GM12874 (cell line): ENCODE results near the gene PLA2G4D.

Experiments used
- TF ChIP-seq, protein P1 (sequence below): IDR thresholded peaks from 2 replicates; pipeline ENCODE4 v1.5.1; 2011; ENCODE audit warnings: low read depth, mild to moderate bottlenecking, control low read depth, low read length, moderate library complexity; ENCODE audit not compliant: insufficient read depth

PLA2G4D gene

DNA sequence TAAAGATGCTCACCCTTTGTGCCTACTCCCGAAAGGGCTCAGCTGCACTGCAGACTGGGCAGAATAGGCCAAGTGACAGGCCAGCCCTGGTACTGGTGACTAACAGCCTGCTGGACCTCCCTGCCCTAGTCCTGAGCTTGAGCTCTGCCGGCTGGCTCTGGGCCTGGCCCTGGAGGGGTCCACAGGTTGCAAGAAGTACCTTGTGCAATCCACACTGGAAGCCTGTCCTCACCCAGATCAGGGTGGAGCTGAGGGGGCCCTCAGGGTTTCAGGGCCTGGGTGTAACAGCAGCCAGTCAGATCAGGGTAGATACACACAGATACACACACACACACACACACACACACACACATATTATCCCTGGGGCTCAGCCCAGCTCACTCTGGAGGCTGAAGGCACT, 27.3 kb upstream of the PLA2G4D start:
- TF ChIP-seq, protein P1, sequence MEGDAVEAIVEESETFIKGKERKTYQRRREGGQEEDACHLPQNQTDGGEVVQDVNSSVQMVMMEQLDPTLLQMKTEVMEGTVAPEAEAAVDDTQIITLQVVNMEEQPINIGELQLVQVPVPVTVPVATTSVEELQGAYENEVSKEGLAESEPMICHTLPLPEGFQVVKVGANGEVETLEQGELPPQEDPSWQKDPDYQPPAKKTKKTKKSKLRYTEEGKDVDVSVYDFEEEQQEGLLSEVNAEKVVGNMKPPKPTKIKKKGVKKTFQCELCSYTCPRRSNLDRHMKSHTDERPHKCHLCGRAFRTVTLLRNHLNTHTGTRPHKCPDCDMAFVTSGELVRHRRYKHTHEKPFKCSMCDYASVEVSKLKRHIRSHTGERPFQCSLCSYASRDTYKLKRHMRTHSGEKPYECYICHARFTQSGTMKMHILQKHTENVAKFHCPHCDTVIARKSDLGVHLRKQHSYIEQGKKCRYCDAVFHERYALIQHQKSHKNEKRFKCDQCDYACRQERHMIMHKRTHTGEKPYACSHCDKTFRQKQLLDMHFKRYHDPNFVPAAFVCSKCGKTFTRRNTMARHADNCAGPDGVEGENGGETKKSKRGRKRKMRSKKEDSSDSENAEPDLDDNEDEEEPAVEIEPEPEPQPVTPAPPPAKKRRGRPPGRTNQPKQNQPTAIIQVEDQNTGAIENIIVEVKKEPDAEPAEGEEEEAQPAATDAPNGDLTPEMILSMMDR = no peak

DNA sequence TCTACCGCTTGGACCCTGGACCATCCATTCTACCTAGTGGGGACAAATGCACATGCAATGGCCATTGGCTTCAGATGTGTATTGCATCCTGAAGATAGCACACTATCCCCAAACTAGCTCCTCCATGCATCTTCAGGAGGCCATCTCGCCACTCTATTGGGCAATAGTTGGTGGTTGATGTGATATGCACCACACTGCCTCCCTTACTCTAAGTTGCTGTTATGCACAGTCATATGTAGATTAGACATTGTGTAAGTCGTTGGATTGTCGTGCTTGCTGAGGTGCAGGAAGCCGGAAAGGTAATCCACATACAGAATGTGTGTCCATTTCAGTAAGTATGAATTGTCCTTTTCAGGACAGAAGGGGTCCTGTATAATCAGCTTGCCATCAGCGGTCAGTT, 26.7 kb upstream of the PLA2G4D start:
- TF ChIP-seq, protein P1 = no peak

DNA sequence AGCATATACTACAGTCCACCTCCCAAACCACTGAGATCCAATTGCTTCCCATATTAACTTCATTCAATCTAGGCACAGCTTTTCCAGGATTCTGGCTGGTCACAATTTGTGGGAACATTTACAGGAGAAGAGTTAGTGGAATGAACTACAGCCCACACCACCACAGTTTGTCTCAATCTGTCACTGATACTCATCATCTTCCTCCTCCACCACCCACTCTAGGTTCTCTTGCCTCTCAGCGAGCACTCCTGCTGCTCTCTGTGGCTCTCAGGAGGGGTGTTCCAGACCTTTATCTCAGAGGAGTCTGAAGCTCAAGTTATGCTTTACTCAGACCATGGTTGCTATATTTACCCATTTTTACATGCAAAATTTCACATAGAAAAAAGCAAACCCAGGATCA, 25.9 kb upstream of the PLA2G4D start:
- TF ChIP-seq, protein P1 = no peak

DNA sequence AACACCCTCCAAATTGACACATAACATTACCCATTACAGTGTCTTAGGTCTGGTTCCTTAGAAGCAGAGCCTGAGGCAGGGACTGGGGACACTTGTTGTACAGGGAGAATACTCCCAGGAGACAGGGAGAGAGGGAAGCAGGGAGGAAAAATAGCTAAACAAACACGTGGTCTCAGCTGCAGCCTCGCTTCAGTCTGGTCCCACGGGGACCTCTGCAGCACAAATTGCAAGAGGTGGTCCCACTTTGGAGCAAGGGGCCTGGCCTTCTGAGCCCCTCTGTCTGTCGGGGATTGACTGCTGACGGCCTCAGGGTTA, 25.0 kb upstream of the PLA2G4D start:
- TF ChIP-seq, protein P1 = no peak

DNA sequence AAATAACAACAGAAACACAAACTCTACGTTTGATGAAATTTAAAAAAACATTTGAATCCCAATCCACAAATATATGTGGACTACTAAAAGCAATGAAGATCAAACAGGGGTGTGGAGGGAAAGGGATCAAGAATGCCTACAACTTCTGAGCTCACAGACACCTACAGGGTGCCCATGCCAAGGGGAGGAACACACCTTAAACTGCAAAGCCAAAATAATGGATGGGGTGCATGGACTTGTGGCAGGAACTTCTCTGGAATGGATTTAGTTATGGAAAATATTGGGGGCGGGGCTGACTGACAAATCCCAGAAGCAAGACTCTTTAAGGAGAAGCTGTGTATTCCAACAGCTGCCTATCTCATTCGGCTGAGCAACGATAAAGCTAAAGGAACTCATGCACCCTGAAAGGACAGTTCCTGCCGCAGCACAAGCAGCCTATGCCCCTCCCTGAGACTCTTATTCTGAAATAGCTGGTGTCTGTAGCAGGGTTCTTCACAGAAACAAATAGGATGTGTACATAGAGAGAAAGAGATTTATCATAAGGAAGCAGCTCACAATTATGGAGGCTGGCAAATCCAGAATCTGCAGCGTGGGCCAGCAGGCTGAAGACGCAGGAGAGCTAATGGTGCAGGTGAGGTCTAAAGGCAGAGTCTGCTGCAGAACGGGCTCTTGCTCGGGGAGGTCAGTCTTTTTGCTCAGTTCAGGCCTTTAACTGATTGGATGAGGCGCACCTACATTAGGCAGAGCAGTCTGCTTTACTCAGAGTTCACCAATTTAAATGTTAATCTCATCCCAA, 24.5 kb upstream of the PLA2G4D start:
- TF ChIP-seq, protein P1 = no peak

DNA sequence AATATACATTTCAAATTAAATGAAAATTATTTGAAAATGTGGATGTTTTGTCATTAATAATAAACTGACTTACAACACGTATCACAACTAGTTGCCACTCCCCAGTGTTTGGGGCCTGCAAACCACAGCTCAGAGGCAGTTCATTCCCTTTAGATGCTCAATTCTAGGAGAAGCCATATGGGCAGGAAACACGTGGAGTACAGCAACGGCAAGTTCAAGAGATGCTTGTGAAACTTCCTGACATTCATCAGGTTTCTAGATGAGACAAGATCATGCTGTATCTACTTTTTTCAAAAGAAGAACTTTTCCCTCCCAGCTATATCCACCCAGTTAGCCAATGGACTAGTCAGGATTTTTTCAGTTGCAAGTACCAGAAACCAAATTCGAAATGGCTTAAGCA, 17.6 kb upstream of the PLA2G4D start:
- TF ChIP-seq, protein P1 = no peak

DNA sequence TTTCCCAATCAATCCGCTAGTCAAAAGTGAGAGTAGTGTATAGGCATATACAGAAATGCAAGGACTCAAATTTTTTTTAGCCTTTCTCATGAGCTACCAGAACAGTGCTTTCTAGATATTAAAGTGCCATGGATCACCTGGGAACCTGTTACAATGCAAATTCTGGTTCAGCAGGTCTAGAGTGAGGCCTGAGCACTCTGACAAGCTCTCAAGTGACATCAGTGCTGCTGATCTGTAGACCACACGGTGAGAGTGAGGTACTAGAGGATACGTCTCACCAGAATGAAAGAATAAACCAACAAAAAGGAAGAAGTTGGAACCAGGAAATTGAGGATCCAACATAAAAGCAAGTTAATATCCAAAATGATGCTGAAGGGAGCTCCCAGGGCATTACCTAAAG, 16.0 kb upstream of the PLA2G4D start:
- TF ChIP-seq, protein P1 = no peak
